Lower leg skin (tissue), 3 donors: Measurements from ENCODE around the gene MARVELD3.

Experiments
- POLR2A ChIP-seq, 2 donors: fragments of 450-650 bp; IDR thresholded peaks; one replicate each; pipeline ENCODE4 v1.6.1; 2016 to 2017; ENCODE audit warnings: antibody characterized with exemption in 2 of 2, mild to moderate bottlenecking in 1 of 2, moderate library complexity in 1 of 2
- TF ChIP-seq, protein P1 (sequence below), 3 donors: fragments of 450-650 bp; IDR thresholded peaks; one replicate each; pipeline ENCODE4 v1.5.1; 2016; ENCODE audit warnings: antibody characterized with exemption in 3 of 3, mild to moderate bottlenecking in 3 of 3, moderate library complexity in 2 of 3

DNA sequence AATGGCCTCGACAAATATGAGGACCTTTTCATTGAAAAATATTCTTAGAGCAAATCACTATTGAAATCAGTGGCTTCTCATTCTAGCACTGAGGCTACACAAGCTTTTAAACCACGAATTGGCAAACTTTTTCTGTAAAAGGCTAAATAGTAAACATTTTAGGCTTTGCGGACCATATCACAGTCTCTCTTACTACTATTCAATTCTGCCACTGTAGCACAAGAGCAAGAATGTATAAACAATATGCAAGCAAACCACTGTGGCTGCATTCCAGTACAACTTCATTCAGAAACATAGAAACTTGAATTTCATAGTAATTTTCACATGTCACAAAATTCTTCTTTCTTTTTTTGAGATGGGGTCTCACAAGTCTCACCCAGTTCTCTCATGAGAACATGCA is 49.4 kb downstream of the MARVELD3 start:
- TF ChIP-seq, protein P1, sequence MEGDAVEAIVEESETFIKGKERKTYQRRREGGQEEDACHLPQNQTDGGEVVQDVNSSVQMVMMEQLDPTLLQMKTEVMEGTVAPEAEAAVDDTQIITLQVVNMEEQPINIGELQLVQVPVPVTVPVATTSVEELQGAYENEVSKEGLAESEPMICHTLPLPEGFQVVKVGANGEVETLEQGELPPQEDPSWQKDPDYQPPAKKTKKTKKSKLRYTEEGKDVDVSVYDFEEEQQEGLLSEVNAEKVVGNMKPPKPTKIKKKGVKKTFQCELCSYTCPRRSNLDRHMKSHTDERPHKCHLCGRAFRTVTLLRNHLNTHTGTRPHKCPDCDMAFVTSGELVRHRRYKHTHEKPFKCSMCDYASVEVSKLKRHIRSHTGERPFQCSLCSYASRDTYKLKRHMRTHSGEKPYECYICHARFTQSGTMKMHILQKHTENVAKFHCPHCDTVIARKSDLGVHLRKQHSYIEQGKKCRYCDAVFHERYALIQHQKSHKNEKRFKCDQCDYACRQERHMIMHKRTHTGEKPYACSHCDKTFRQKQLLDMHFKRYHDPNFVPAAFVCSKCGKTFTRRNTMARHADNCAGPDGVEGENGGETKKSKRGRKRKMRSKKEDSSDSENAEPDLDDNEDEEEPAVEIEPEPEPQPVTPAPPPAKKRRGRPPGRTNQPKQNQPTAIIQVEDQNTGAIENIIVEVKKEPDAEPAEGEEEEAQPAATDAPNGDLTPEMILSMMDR (IDR thresholded peaks at IDR 0.05): no peak
- no peak for TF ChIP-seq POLR2A (IDR thresholded peaks at IDR 0.05)
